KMS-11 (cell line): ENCODE data around the gene ZNF232.
"Not testable (repeated sequence)": the region's sequence is repeated elsewhere in the genome, so short reads cannot be mapped to it uniquely, and the experiment has no call there.

Experiments used
- H2AFZ ChIP-seq: fragments of 200-600 bp; sonication (generic); 2 replicates; pipeline ENCODE4 v1.6.1; 2016; ENCODE audit warnings: antibody characterized with exemption, mixed run types, low read depth
- H3K27ac ChIP-seq: fragments of 200-600 bp; sonication (generic); 2 replicates; pipeline ENCODE4 v1.6.1; 2016; ENCODE audit warnings: mild to moderate bottlenecking, mixed run types
- H3K27me3 ChIP-seq: fragments of 200-600 bp; sonication (generic); 2 replicates; pipeline ENCODE4 v1.6.1; 2017; ENCODE audit warnings: mild to moderate bottlenecking, low read depth, mixed run types, moderate library complexity; ENCODE audit not compliant: insufficient read depth
- H3K36me3 ChIP-seq: fragments of 200-600 bp; sonication (generic); 2 replicates; pipeline ENCODE4 v1.6.1; 2017; ENCODE audit warnings: mild to moderate bottlenecking, mixed run types; ENCODE audit not compliant: insufficient read depth
- H3K4me1 ChIP-seq: fragments of 200-600 bp; sonication (generic); 2 replicates; pipeline ENCODE4 v1.6.1; 2016; ENCODE audit warnings: mild to moderate bottlenecking, low read depth, mixed run types; ENCODE audit not compliant: poor library complexity, severe bottlenecking
- H3K4me2 ChIP-seq: fragments of 200-600 bp; sonication (generic); 2 replicates; pipeline ENCODE4 v1.7.0; 2016; ENCODE audit warnings: mild to moderate bottlenecking, mixed run types
- H3K4me3 ChIP-seq: fragments of 200-600 bp; sonication (generic); IDR thresholded peaks from 2 replicates; pipeline ENCODE4 v1.6.1; 2017; ENCODE audit warnings: low read depth, low read length, mixed read lengths; ENCODE audit not compliant: insufficient read depth
- H3K79me2 ChIP-seq: fragments of 200-600 bp; sonication (generic); 2 replicates; pipeline ENCODE4 v1.6.1; 2016; ENCODE audit warnings: low read depth, mixed run types; ENCODE audit not compliant: insufficient read depth
- H3K9ac ChIP-seq: fragments of 200-600 bp; sonication (generic); 2 replicates; pipeline ENCODE4 v1.6.1; 2016; ENCODE audit warnings: mild to moderate bottlenecking, mixed run types
- H4K20me1 ChIP-seq: fragments of 200-600 bp; sonication (generic); 2 replicates; pipeline ENCODE4 v1.6.1; 2016; ENCODE audit warnings: mild to moderate bottlenecking, mixed run types; ENCODE audit not compliant: insufficient read depth
- CTCF ChIP-seq: fragments of 200-600 bp; sonication (generic); conservative IDR thresholded peaks from 2 replicates; pipeline ENCODE4 v1.6.1; 2017; ENCODE audit warnings: low read depth, mild to moderate bottlenecking, antibody characterized with exemption, low read length, moderate library complexity, mixed read lengths

The ZNF232 gene

GRCh38 chr17:5123343-5124124, 11.9 kb upstream of the ZNF232 start:
- no peaks in the 10 kb centered on the region for H3K36me3 ChIP-seq
- no peak overlapping the region for H3K4me2 ChIP-seq
- H3K27ac ChIP-seq = no peak overlapping the region
- H3K4me3 ChIP-seq = no peak overlapping the region
- H4K20me1 ChIP-seq = no peaks in the 10 kb centered on the region
- H3K9ac ChIP-seq = no peak overlapping the region
- H3K4me1 ChIP-seq = no peaks in the 10 kb centered on the region
- TF ChIP-seq CTCF = no peak
- H3K79me2 ChIP-seq = no peaks in the 10 kb centered on the region
- no peak overlapping the region for H2AFZ ChIP-seq
- no peaks in the 10 kb centered on the region for H3K27me3 ChIP-seq

GRCh38 chr17:5122586-5123342, 11.1 kb upstream of the ZNF232 start:
- TF ChIP-seq CTCF = no peak
- H3K4me1 ChIP-seq = no peaks in the 10 kb centered on the region
- H3K36me3 ChIP-seq = no peaks in the 10 kb centered on the region
- no peaks in the 10 kb centered on the region for H3K27me3 ChIP-seq
- no peak overlapping the region for H3K27ac ChIP-seq
- no peak overlapping the region for H3K4me3 ChIP-seq
- no peak overlapping the region for H3K9ac ChIP-seq
- H4K20me1 ChIP-seq = no peaks in the 10 kb centered on the region
- H3K79me2 ChIP-seq = no peaks in the 10 kb centered on the region
- no peak overlapping the region for H2AFZ ChIP-seq
- H3K4me2 ChIP-seq = no peak overlapping the region

GRCh38 chr17:5122056-5122455, 10.4 kb upstream of the ZNF232 start:
- not testable (repeated sequence) for H3K4me1 ChIP-seq, H3K4me2 ChIP-seq, H3K27me3 ChIP-seq, H4K20me1 ChIP-seq, H3K9ac ChIP-seq, H3K36me3 ChIP-seq, H3K27ac ChIP-seq, H2AFZ ChIP-seq, H3K4me3 ChIP-seq, H3K79me2 ChIP-seq

- no peak for TF ChIP-seq CTCF
- no peaks in the 10 kb centered on the region for H3K79me2 ChIP-seq
- no peak overlapping the region for H2AFZ ChIP-seq
- H3K9ac ChIP-seq = no peak overlapping the region
- no peak overlapping the region for H3K27ac ChIP-seq
- no peak overlapping the region for H3K4me3 ChIP-seq
- no peaks in the 10 kb centered on the region for H3K4me1 ChIP-seq
- H4K20me1 ChIP-seq = no peaks in the 10 kb centered on the region
- H3K27me3 ChIP-seq = no peaks in the 10 kb centered on the region
- no peak overlapping the region for H3K4me2 ChIP-seq
- H3K36me3 ChIP-seq = no peaks in the 10 kb centered on the region
Measured at GRCh38 chr17:5121186-5121841, 9.6 kb upstream of the ZNF232 start.

- H3K4me2 ChIP-seq, H3K79me2 ChIP-seq, H3K27ac ChIP-seq, H4K20me1 ChIP-seq, H3K4me3 ChIP-seq, H3K36me3 ChIP-seq, H3K4me1 ChIP-seq, H3K27me3 ChIP-seq, H2AFZ ChIP-seq, H3K9ac ChIP-seq: not testable (repeated sequence)
Measured at GRCh38 chr17:5120436-5121185, 8.9 kb upstream of the ZNF232 start.
